Measurements from ENCODE around the gene GRID1.

The GRID1 gene

DNA sequence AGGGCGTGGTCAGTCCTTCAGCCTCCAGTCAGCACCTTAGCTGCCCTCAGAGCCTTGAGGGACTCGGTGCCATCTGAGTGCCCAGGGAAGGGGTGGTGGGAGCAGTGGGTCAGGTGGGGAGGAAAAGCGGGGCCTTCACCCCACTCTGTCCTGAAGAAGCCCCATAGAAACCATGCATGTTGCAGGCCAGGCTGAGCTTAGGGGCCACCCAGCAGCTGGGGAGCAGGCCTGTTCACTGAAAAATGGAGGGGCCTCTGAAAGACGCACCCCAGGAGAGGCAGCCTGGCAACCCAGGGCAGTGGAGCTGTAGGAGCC is 144.3 kb downstream of the GRID1 start:
- TF ChIP-seq, protein P1, sequence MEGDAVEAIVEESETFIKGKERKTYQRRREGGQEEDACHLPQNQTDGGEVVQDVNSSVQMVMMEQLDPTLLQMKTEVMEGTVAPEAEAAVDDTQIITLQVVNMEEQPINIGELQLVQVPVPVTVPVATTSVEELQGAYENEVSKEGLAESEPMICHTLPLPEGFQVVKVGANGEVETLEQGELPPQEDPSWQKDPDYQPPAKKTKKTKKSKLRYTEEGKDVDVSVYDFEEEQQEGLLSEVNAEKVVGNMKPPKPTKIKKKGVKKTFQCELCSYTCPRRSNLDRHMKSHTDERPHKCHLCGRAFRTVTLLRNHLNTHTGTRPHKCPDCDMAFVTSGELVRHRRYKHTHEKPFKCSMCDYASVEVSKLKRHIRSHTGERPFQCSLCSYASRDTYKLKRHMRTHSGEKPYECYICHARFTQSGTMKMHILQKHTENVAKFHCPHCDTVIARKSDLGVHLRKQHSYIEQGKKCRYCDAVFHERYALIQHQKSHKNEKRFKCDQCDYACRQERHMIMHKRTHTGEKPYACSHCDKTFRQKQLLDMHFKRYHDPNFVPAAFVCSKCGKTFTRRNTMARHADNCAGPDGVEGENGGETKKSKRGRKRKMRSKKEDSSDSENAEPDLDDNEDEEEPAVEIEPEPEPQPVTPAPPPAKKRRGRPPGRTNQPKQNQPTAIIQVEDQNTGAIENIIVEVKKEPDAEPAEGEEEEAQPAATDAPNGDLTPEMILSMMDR (IDR thresholded peaks at IDR 0.05; ENCODE audit: low read depth, low read length), result no peak
- no peak overlapping the region for H3K4me3 ChIP-seq (replicated peaks in 1 of 2; ENCODE audit: low read depth in 2 of 2, low read length in 2 of 2)
- no peak for DNase-seq (ENCODE audit: low read depth in 2 of 2)

DNA sequence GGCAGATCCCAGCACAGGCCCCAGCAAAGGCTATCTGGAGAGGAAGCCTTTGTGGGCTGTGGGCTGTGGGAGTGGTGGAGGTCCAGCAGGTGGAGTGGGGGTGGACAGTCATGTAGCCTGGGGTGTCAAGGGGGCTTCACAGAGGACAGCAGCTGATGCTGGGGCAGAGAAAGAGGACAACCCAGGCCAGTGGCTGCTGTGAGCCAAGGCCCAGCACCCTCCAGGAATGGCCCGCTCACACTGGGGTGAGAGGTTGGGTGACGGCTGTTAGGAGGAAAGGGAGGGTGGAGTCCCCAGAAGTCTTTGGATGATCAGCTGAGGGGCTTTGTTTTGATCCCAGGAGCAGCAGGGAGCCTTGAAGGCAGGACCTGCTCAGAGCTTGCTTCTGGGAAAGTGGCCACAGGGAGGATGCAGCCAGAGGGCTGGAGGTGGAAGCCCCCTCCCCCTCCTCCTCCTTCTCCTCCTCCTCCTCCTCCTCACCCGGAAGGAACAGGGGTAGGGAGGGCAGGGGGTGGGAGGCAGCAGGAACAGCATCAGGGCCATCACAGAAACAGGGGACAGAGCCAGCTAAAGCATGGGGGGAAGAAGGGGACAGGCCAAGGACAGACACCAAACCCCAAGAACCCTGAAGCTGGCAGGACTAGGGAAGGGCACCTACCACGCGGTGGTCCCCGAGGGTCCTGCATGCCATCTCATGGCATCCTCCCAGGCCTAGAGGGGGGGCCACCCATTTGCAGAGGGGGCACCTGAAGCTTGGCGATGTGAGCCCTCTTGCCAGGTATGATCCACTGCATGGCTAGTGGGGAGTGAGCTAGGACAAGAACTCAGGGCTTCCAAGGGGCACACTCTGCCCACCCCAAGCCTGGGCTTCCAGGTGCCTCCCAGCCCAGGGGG is 144.9 kb downstream of the GRID1 start:
- DNase-seq (ENCODE audit: low read depth in 2 of 2), result no peak
- TF ChIP-seq, protein P1 (IDR thresholded peaks at IDR 0.05; ENCODE audit: low read depth, low read length), result no peak
- no peak overlapping the region for H3K4me3 ChIP-seq (replicated peaks in 1 of 2; ENCODE audit: low read depth in 2 of 2, low read length in 2 of 2)

DNA sequence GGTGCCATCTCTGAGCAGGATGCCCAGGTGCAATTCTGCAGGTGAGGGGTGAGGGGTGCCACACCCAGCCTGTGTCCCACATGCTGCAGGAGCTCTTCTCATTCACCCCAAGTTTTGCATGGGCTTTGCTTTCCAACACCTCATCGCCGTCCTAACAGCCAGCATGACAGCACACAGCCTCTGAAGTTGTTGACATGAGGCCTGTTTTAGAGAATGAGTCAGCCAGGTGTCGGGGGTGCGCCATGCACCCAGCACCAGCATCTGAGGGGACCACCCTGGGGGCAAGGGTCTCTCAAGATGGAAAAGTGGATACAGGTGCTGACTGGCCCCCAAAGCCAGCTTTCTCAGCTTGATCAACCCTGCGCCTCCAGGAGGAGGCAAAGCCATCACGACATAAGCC is 146.0 kb downstream of the GRID1 start:
- TF ChIP-seq, protein P1 (IDR thresholded peaks at IDR 0.05; ENCODE audit: low read depth, low read length), result no peak
- DNase-seq (ENCODE audit: low read depth in 2 of 2), result no peak
- no peak overlapping the region for H3K4me3 ChIP-seq (replicated peaks in 1 of 2; ENCODE audit: low read depth in 2 of 2, low read length in 2 of 2)

DNA sequence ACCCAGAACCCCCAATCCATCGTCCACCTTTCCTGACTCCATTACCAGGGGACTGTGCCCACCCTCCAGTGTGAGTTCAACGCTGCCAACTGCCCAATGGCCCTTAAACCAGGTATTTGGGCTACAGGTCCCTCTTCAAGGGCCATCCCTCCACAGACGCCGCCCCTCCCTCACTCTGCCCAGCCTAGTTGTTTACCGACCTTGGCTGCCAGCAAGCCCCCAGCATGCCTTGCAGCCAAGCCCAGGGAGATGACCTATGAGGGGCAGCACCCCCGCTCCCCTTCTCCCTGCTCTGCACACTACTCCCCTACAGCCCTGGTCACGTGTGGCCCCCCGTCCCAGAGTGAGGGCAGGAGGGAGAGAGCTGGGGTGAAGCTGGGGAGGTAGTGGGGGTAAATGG is 147.3 kb downstream of the GRID1 start:
- H3K4me3 ChIP-seq (replicated peaks in 1 of 2; ENCODE audit: low read depth in 2 of 2, low read length in 2 of 2), result no peak overlapping the region
- no peak for DNase-seq (ENCODE audit: low read depth in 2 of 2)
- TF ChIP-seq, protein P1 (IDR thresholded peaks at IDR 0.05; ENCODE audit: low read depth, low read length), result no peak

DNA sequence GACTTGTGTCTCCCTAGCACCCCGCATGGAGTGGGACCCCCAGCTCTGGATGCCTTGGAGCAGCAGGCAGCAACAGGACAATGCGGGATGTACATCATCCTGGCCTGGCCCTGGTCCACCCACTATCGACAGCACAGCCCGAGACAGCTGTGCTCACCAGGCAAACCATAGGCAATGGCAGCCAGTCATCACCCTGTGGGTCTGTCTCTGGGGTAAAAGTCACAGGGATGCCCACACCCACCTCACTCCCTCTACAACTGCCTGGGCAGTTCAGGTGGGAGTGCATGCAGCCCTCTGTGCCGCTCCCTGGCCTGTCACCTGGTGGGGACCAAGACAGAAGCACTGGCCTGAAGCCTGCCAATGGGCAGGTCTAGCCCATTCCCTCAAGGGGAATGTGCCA is 147.8 kb downstream of the GRID1 start:
- TF ChIP-seq, protein P1 (IDR thresholded peaks at IDR 0.05; ENCODE audit: low read depth, low read length), result no peak
- DNase-seq (ENCODE audit: low read depth in 2 of 2), result no peak
- H3K4me3 ChIP-seq (replicated peaks in 1 of 2; ENCODE audit: low read depth in 2 of 2, low read length in 2 of 2), result no peak overlapping the region

DNA sequence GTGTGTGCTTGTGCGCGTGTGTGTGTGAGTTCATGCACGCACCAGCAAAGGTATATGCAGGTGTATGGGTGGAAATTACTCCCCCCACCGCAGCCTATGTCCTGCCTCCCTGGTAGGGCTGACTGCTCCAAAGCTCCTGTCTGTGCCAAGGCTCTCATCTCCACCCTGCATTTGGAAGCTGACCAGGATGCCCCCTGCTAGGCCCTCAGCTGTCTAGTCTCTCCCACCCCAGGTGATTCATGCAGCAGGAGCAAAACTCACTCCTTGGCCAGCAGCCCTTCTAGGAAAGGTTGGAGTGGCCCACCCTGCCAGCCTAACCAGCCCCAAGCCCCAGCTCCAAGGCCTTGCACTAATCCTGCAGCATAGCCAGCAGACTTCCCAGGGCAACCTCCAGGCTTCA is 148.4 kb downstream of the GRID1 start:
- no peak for DNase-seq (ENCODE audit: low read depth in 2 of 2)
- no peak overlapping the region for H3K4me3 ChIP-seq (replicated peaks in 1 of 2; ENCODE audit: low read depth in 2 of 2, low read length in 2 of 2)
- TF ChIP-seq, protein P1 (IDR thresholded peaks at IDR 0.05; ENCODE audit: low read depth, low read length), result no peak
